Loucy (cell line): Measurements from ENCODE around the gene FGF22.

Source experiments
- EZH2phosphoT487 ChIP-seq: fragments of 200-600 bp; IDR thresholded peaks from 2 replicates; pipeline ENCODE4 v1.6.1; 2018; ENCODE audit warnings: antibody characterized with exemption, mild to moderate bottlenecking, moderate library complexity, borderline replicate concordance
- TF ChIP-seq, protein P1 (sequence below): fragments of 200-600 bp; sonication (generic); conservative IDR thresholded peaks from 2 replicates; pipeline ENCODE4 v1.5.1; 2014; ENCODE audit warnings: mild to moderate bottlenecking, antibody characterized with exemption, low read length

DNA sequence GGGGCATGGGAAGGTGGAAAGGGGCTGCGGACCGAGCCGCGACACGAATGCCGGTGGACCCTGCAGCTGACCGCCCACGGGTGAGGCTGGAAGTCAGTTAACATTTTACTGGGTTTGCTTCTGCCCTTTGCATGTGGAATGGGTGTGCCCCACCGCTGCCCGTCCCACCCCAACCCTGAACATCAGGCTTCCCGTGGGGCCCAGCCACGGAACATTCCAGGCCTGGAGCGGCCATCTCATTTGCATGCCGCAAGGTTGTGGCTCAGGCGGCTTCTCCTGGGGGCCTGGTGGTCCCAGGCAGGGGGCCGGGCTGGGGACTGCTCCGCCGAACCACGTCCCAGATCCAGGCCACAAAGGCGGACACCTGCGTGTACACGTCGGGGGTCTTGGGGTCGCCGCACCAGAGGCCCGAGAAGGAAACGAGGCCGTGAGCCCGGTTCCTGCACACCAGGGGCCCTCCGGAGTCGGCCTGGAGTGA lies 45.8 kb downstream of the FGF22 start:
- TF ChIP-seq, protein P1, sequence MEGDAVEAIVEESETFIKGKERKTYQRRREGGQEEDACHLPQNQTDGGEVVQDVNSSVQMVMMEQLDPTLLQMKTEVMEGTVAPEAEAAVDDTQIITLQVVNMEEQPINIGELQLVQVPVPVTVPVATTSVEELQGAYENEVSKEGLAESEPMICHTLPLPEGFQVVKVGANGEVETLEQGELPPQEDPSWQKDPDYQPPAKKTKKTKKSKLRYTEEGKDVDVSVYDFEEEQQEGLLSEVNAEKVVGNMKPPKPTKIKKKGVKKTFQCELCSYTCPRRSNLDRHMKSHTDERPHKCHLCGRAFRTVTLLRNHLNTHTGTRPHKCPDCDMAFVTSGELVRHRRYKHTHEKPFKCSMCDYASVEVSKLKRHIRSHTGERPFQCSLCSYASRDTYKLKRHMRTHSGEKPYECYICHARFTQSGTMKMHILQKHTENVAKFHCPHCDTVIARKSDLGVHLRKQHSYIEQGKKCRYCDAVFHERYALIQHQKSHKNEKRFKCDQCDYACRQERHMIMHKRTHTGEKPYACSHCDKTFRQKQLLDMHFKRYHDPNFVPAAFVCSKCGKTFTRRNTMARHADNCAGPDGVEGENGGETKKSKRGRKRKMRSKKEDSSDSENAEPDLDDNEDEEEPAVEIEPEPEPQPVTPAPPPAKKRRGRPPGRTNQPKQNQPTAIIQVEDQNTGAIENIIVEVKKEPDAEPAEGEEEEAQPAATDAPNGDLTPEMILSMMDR = no peak
- TF ChIP-seq EZH2phosphoT487 = no peak
